Stomach smooth muscle (tissue), 2 donors: ENCODE results near the gene SLC7A7.
A peak's percentile ranks its signal among the peaks of the same experiment; 100 is the strongest.

ENCODE experiments used
- H3K27ac ChIP-seq: one replicate; pipeline ENCODE4 v1.7.0; 2013; ENCODE audit warnings: mild to moderate bottlenecking, low read length, inconsistent platforms
- H3K27me3 ChIP-seq, 2 donors: one replicate each; pipeline ENCODE4 v1.7.0; 2013; ENCODE audit warnings: low read length in 2 of 2; ENCODE audit not compliant: insufficient read depth in 2 of 2, control insufficient read depth in 1 of 2
- H3K36me3 ChIP-seq, 2 donors: one replicate each; pipeline ENCODE4 v1.7.0; 2013; ENCODE audit warnings: low read length in 2 of 2; ENCODE audit not compliant: control insufficient read depth in 2 of 2, insufficient read depth in 2 of 2
- H3K4me1 ChIP-seq: one replicate; pipeline ENCODE4 v1.7.0; 2013; ENCODE audit warnings: low read length; ENCODE audit not compliant: control insufficient read depth, insufficient read depth
- H3K4me3 ChIP-seq, 2 donors: one replicate each; pipeline ENCODE4 v1.7.0; 2013; ENCODE audit warnings: low read length in 2 of 2
- H3K9ac ChIP-seq, 2 donors: one replicate each; pipeline ENCODE4 v1.7.0; 2013; ENCODE audit warnings: low read length in 2 of 2, mild to moderate bottlenecking in 1 of 2
- H3K9me3 ChIP-seq, 2 donors: one replicate each; pipeline ENCODE4 v1.7.0; 2013; ENCODE audit warnings: low read length in 2 of 2; ENCODE audit not compliant: control insufficient read depth in 2 of 2
- donor health status: healthy.
- donor health status: Pancreatic carcinoma.

Gene SLC7A7

DNA sequence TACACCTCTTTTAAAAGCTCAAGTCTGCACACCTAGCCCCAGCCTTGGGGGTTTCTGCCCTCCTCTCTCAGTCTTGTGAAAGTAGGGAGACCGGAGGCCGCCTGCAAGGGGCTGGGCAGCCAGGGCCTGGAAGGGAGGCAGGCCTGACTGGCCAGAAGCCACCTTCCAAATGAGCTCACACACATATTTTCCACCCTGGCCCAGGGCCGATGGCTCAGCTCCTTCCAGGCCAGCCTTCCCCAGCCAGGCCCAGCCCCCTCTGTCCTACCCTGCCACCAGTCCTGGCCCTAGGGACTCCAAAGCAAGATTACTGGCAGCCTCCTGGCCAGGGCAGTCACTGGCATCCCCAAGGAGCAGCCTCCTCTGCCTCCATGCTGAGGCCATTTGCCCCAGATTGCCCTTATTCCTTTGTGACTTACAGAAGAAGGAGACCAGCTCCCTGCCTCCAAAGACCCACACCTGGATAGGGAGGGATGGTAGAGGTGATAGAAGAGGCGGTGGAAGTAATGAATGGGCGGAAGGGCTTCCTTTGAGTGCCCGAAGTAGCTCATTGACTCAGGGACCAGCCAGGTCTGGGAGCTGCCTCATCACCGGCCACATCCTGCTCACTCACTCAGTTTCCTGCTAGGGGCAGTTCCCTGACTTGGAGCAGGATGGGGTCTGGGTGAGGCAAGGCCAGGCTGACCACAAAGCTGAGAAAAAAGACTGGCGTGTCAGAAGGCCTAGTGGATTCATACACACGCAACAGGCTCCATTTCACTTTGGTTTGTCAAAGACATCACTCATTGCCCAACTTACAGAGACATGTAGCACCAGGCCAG, 35.9 kb upstream of the SLC7A7 start:
- Histone ChIP-seq H3K27me3 (no peaks in the 10 kb centered on the region), H3K9ac (peak overlapping the region; percentile 31 to 66), H3K4me1 (peaks cover 61% of the 10 kb centered on the region), H3K9me3 (no peaks in the 10 kb centered on the region), H3K27ac (peak overlapping the region; percentile 82), H3K36me3 (peaks cover 3 to 4% of the 10 kb centered on the region in 2 donors), H3K4me3 (peak overlapping the region; percentile 40 to 41)

DNA sequence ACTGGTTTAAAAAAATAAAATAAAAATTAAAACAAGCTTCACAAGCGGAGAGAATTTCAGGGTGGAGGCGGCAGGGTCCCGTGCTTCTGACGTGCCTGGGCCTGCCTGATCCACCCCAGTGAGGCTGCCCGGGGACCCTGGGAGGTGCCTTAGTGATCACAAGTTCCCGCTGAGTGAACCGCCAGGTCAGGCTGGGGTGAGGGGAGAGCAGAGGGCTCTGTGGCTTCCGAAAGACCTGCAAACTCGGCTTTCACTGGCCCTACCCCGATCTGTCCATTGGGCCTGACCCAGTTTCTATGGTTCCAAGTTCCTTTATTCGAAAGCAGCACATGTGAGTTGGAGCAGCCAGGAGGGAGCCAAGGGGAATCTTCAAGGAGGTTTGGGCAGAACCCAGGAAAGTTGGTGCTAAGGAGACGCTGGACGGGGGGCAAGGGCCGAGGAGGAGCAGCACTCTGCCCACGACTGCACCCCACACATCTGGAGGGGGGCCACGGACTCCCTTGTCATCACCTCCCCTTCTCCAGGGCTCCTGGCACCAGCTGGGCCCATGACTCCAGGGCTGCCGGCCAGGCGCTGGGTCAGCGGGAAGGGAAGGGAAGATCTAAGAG, 34.1 kb upstream of the SLC7A7 start:
- peaks cover 19% of the 10 kb centered on the region in 2 donors for H3K36me3 ChIP-seq
- H3K4me1 ChIP-seq, result peaks cover 71% of the 10 kb centered on the region
- H3K4me3 ChIP-seq, result peak overlapping the region; percentile 12 to 52
- no peaks in the 10 kb centered on the region for H3K27me3 ChIP-seq
- H3K9me3 ChIP-seq, result no peaks in the 10 kb centered on the region
- H3K9ac ChIP-seq, result peak overlapping the region; percentile 39 to 51
- peak overlapping the region; percentile 88 for H3K27ac ChIP-seq

DNA sequence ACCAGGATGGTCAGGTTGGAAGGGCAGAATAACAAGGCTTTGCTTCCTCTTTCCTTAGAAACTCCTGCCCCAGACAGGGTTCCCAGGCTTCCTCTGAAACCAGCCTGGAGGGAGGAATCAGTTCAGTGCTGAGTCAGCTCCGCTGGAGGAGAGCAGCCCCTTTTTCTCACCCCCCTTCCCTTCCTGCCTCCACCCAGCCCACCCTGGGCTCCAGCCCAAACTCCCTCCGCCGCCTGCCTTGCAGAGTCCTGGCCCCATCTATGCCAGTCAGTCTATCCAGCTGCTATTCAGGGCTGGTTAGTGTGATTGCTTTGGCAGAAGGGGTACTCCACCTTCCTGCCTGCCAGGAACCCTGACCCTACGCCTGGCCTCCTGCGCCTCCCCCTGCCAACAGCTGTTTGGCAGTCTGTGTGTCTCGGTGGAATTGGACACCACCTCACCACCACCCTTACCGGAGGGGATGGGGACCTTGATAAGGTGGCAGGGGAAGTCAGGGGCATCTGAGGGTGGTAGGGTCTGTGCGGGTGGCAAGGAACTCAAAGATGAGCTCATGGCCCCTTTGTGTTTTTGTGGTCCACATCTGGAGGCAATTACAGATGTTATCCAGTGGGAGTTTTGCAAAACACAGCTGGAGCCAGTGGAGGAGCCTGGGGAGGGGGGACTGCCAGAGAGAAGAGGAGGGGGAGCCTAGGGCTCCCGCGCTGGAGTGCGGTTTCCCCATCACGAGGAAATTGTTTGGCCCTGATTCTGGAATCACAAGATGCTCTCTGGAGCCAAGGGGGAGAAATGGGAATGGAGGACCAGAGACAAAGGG, 33.3 kb upstream of the SLC7A7 start:
- Histone ChIP-seq H3K4me1 (peaks cover 71% of the 10 kb centered on the region), H3K9ac (peak overlapping the region; percentile 39 to 69), H3K27ac (peak overlapping the region; percentile 88), H3K27me3 (no peaks in the 10 kb centered on the region), H3K36me3 (peaks cover 24 to 25% of the 10 kb centered on the region in 2 donors), H3K4me3 (peak overlapping the region; percentile 31 to 58), H3K9me3 (no peaks in the 10 kb centered on the region)

DNA sequence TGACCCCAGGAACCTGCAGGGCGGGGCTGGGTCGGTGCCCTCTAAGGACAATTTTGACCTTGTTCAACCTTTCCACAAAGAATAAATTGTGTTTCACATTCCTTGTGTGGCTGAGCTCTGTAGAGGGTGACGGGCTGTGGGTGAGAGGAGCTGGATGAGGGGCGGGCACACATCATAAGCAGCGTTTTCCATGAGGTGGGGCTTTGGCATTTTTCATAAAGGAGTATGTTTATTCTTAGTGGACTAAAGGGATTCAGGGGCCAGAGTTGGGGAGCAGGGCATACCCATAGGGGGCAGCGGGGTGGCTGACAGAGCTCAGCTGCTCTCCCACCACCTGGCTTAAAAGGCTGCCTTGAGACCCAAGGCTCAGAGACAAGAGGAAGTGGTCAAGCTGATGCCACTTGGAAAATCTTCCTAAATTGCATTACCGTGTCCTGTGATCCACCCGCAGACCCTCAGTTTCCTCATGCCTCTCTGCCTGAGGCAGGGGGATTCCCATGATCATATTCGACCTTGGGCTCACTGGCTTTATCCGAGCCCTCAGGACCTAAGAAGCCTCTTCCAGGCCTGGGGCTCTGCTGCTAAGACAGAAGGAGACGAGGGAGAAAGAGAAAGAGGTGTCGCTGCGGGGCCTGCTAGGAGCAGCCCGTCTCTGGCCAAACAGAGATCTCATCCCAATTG, 32.6 kb upstream of the SLC7A7 start:
- H3K4me1 ChIP-seq, result peaks cover 68% of the 10 kb centered on the region
- peak overlapping the region; percentile 88 for H3K27ac ChIP-seq
- no peaks in the 10 kb centered on the region for H3K9me3 ChIP-seq
- H3K36me3 ChIP-seq, result peaks cover 32% of the 10 kb centered on the region in 2 donors
- H3K9ac ChIP-seq, result peak overlapping the region; percentile 39 to 69
- H3K4me3 ChIP-seq, result peak overlapping the region in 1 of 2 donors; percentile 58
- H3K27me3 ChIP-seq, result no peaks in the 10 kb centered on the region

DNA sequence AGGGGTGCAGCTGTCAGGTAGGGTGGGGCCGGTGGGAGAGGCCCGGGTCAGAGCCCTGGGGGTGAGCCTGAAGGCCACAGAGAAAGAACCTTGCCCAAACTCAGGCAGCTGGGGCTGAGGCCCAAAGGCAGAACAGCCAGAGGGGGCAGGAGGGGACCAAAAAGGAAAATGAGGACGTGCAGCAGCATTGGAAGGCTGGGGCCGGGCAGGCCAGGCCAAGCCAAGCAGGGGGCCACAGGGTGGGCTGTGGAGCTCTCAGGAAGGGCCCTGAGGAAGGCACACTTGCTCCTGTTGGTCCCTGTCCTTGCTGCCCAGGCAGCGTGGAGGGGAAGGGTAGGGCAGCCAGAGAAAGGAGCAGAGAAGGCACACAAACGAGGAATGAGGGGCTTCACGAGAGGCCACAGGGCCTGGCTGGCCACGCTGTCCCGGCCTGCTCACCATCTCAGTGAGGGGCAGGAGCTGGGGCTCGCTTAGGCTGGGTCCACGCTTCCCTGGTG, 31.6 kb upstream of the SLC7A7 start:
- Histone ChIP-seq H3K36me3 (peaks cover 41 to 42% of the 10 kb centered on the region in 2 donors), H3K9me3 (no peaks in the 10 kb centered on the region), H3K4me3 (no peak overlapping the region), H3K27ac (peak overlapping the region; percentile 78), H3K27me3 (no peaks in the 10 kb centered on the region), H3K9ac (peak overlapping the region in 1 of 2 donors; percentile 49), H3K4me1 (peaks cover 74% of the 10 kb centered on the region)

DNA sequence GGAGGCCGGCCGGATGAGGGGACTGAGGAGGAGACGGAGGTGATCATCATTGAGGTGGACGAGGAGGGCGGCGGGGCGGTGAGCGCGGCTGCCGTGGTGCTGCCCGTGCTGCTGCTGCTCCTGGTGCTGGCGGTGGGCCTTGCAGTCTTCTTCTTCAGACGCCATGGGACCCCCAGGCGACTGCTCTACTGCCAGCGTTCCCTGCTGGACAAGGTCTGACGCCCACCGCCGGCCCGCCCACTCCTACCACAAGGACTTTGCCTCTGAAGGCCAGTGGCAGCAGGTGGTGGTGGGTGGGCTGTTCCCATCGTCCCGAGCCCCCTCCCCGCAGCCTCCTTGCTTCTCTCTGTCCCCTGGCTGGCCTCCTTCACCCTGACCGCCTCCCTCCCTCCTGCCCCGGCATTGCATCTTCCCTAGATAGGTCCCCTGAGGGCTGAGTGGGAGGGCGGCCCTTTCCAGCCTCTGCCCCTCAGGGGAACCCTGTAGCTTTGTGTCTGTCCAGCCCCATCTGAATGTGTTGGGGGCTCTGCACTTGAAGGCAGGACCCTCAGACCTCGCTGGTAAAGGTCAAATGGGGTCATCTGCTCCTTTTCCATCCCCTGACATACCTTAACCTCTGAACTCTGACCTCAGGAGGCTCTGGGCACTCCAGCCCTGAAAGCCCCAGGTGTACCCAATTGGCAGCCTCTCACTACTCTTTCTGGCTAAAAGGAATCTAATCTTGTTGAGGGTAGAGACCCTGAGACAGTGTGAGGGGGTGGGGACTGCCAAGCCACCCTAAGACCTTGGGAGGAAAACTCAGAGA, 30.8 kb upstream of the SLC7A7 start:
- peak overlapping the region; percentile 5 to 49 for H3K9ac ChIP-seq
- H3K36me3 ChIP-seq, result peaks cover 45 to 48% of the 10 kb centered on the region in 2 donors
- H3K27me3 ChIP-seq, result no peaks in the 10 kb centered on the region
- no peaks in the 10 kb centered on the region for H3K9me3 ChIP-seq
- no peak overlapping the region for H3K4me3 ChIP-seq
- H3K27ac ChIP-seq, result peak overlapping the region; percentile 78
- H3K4me1 ChIP-seq, result peaks cover 72% of the 10 kb centered on the region

DNA sequence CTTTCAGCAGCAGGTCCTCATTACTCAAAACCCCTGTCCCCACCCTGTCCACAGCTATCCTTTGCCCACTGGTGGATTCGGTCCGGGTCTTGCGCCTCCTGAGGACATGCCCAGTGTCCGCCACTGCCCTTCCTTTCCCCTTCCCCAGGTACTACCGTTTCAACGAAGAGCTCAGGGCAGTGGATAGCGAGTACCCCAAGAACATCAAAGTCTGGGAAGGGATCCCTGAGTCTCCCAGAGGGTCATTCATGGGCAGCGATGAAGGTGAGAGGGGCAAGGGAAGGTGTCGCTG, 29.8 kb upstream of the SLC7A7 start:
- H3K27me3 ChIP-seq, result no peaks in the 10 kb centered on the region
- peaks cover 45 to 48% of the 10 kb centered on the region in 2 donors for H3K36me3 ChIP-seq
- no peaks in the 10 kb centered on the region for H3K9me3 ChIP-seq
- no peak overlapping the region for H3K27ac ChIP-seq
- H3K9ac ChIP-seq, result no peak overlapping the region
- H3K4me3 ChIP-seq, result no peak overlapping the region
- peaks cover 69% of the 10 kb centered on the region for H3K4me1 ChIP-seq

DNA sequence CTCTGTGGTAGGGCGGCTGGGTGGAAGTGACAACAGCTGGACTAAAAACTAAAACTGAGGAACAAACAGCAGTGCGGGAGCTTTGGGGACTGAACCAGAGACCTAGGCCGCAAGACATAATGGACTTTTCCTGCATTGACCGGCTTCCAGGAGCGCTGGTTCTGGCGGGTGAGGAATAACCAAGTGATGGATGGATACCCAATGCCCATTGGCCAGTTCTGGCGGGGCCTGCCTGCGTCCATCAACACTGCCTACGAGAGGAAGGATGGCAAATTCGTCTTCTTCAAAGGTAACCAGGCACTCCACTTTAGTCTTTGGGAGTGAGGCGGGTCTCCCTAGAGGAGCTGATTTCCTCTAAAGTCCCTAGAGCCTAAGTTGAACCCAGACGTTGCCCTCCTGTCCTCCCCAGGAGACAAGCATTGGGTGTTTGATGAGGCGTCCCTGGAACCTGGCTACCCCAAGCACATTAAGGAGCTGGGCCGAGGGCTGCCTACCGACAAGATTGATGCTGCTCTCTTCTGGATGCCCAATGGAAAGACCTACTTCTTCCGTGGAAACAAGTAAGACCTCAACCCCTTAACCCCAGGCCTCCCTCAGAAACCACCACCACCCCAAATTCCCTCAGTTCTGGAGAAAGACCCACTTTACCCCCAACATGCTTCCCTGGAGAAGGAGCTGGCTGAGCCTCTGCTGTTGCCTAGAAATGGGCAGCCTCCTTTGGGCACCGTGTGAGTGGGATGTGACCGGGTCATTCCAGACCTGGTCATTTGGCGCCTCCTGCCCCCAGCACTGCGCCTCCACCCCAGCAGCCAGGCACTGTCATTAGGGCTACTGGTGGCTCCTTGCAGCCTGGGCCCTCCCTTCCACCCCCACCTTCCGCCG, 29.2 kb upstream of the SLC7A7 start:
- H3K4me3 ChIP-seq, result no peak overlapping the region
- peaks cover 68% of the 10 kb centered on the region for H3K4me1 ChIP-seq
- no peaks in the 10 kb centered on the region for H3K27me3 ChIP-seq
- H3K9me3 ChIP-seq, result no peaks in the 10 kb centered on the region
- no peak overlapping the region for H3K9ac ChIP-seq
- peaks cover 47 to 48% of the 10 kb centered on the region in 2 donors for H3K36me3 ChIP-seq
- H3K27ac ChIP-seq, result peak overlapping the region; percentile 6
